HepG2 (cell line): Measurements from ENCODE around the gene TAF8. TPM values are rescaled to one million over a fixed set of nuclear protein-coding genes. Genes with fewer than 3 reads are reported as not detected.

Source experiments
- ARHGAP35 ChIP-seq: sonication (generic); formaldehyde crosslinking; IDR thresholded peaks from 2 replicates; pipeline ENCODE4 v1.9.0; 2022; ENCODE audit warnings: mild to moderate bottlenecking, inconsistent platforms, moderate library complexity, missing genetic modification reagents, borderline replicate concordance
- E2F5 ChIP-seq: sonication (generic); formaldehyde crosslinking; conservative IDR thresholded peaks from 2 replicates; pipeline ENCODE4 v1.4.0; 2020; ENCODE audit warnings: missing genetic modification reagents
- FOXJ3 ChIP-seq: sonication (generic); formaldehyde crosslinking; IDR thresholded peaks from 2 replicates; pipeline ENCODE4 v1.4.0; 2020; ENCODE audit warnings: missing genetic modification reagents, mild to moderate bottlenecking, borderline replicate concordance
- HNRNPL ChIP-seq: fragments of 200-400 bp; formaldehyde crosslinking; IDR thresholded peaks from 2 replicates; pipeline ENCODE4 v1.6.1; 2017; ENCODE audit warnings: mild to moderate bottlenecking, low read depth, low read length
- IKZF5 ChIP-seq: IDR thresholded peaks from 2 replicates; pipeline ENCODE4 v1.6.1; 2018; ENCODE audit warnings: missing genetic modification reagents, mild to moderate bottlenecking, missing compliant biosample characterization
- KDM5B ChIP-seq: sonication (generic); formaldehyde crosslinking; IDR thresholded peaks from 2 replicates; pipeline ENCODE4 v1.4.0; 2020; ENCODE audit warnings: missing genetic modification reagents, mild to moderate bottlenecking, borderline replicate concordance
- KDM6A ChIP-seq: IDR thresholded peaks from 2 replicates; pipeline ENCODE4 v1.6.1; 2016; ENCODE audit warnings: low read depth
- KLF15 ChIP-seq: sonication (generic); formaldehyde crosslinking; IDR thresholded peaks from 2 replicates; pipeline ENCODE4 v1.8.1; 2023; ENCODE audit warnings: borderline replicate concordance, mild to moderate bottlenecking, inconsistent platforms, missing genetic modification reagents, mixed read lengths
- LCORL ChIP-seq, 2 experiments: fragments of 450-650 bp in 1 of 2; sonication (generic) in 1 of 2; formaldehyde crosslinking in 1 of 2; IDR thresholded peaks; 2 replicates each; pipeline versions ENCODE4 v1.5.0 to v1.6.1; 2017 to 2020; ENCODE audit warnings: antibody characterized with exemption in 1 of 2, missing genetic modification reagents in 1 of 2
- MXI1 ChIP-seq: IDR thresholded peaks from 3 replicates; pipeline ENCODE4 v1.6.1; 2012; ENCODE audit warnings: low read depth, low read length, inconsistent platforms, borderline replicate concordance
- NFYC ChIP-seq: IDR thresholded peaks from 2 replicates; pipeline ENCODE4 v1.6.1; 2016; ENCODE audit warnings: missing genetic modification reagents, missing compliant biosample characterization
- PRPF4 ChIP-seq: fragments of 200-400 bp; formaldehyde crosslinking; IDR thresholded peaks from 2 replicates; pipeline ENCODE4 v1.6.1; 2016; ENCODE audit warnings: low read length, low read depth; ENCODE audit not compliant: poor library complexity, severe bottlenecking
- RBAK ChIP-seq: sonication (generic); formaldehyde crosslinking; IDR thresholded peaks from 2 replicates; pipeline ENCODE4 v1.5.1; 2020; ENCODE audit warnings: mild to moderate bottlenecking, missing genetic modification reagents
- SMAD3 ChIP-seq: sonication (generic); formaldehyde crosslinking; IDR thresholded peaks from 2 replicates; pipeline ENCODE4 v1.4.0; 2020; ENCODE audit warnings: missing genetic modification reagents
- SP1 ChIP-seq, 2 experiments: fragments of 450-650 bp in 1 of 2; sonication (generic) in 1 of 2; formaldehyde crosslinking in 1 of 2; IDR thresholded peaks; 2 replicates each; pipeline versions ENCODE4 v1.4.0 to v1.6.1; 2016 to 2020; ENCODE audit warnings: missing genetic modification reagents in 1 of 2
- TOE1 ChIP-seq: sonication (generic); formaldehyde crosslinking; IDR thresholded peaks from 2 replicates; pipeline ENCODE4 v1.4.0; 2020; ENCODE audit warnings: mild to moderate bottlenecking, missing genetic modification reagents
- TOPORS ChIP-seq: sonication (generic); formaldehyde crosslinking; IDR thresholded peaks from 2 replicates; pipeline ENCODE4 v1.8.0; 2023; ENCODE audit warnings: mild to moderate bottlenecking, missing genetic modification reagents
- ZBTB38 ChIP-seq: sonication (generic); formaldehyde crosslinking; IDR thresholded peaks from 2 replicates; pipeline ENCODE4 v1.5.1; 2020; ENCODE audit warnings: mild to moderate bottlenecking, missing genetic modification reagents
- ZEB1 ChIP-seq: IDR thresholded peaks from 2 replicates; pipeline ENCODE4 v1.6.1; 2012; ENCODE audit warnings: mild to moderate bottlenecking, low read depth, inconsistent platforms; ENCODE audit not compliant: insufficient replicate concordance
- ZFP36 ChIP-seq: fragments of 150-350 bp; IDR thresholded peaks from 2 replicates; pipeline ENCODE4 v1.6.1; 2018; ENCODE audit warnings: borderline replicate concordance, low read length, low read depth; ENCODE audit not compliant: partially characterized antibody
- ZFX ChIP-seq: sonication (generic); formaldehyde crosslinking; IDR thresholded peaks from 2 replicates; pipeline ENCODE4 v1.4.0; 2020; ENCODE audit warnings: mild to moderate bottlenecking, low read depth, missing genetic modification reagents, moderate library complexity
- ZNF256 ChIP-seq: sonication (generic); formaldehyde crosslinking; conservative IDR thresholded peaks from 2 replicates; pipeline ENCODE4 v1.4.0; 2020; ENCODE audit warnings: missing genetic modification reagents
- ZNF44 ChIP-seq: sonication (generic); formaldehyde crosslinking; IDR thresholded peaks from 2 replicates; pipeline ENCODE4 v1.5.1; 2020; ENCODE audit warnings: mild to moderate bottlenecking, missing genetic modification reagents
- ZNF441 ChIP-seq: sonication (generic); formaldehyde crosslinking; IDR thresholded peaks from 2 replicates; pipeline ENCODE4 v1.7.0; 2021; ENCODE audit warnings: missing genetic modification reagents, borderline replicate concordance
- ZNF652 ChIP-seq: IDR thresholded peaks from 2 replicates; pipeline ENCODE4 v1.6.1; 2016; ENCODE audit warnings: low read depth, borderline replicate concordance
- ZNF776 ChIP-seq: sonication (generic); formaldehyde crosslinking; IDR thresholded peaks from 2 replicates; pipeline ENCODE4 v1.4.0; 2020; ENCODE audit warnings: mild to moderate bottlenecking, missing genetic modification reagents
- ZSCAN9 ChIP-seq: IDR thresholded peaks from 2 replicates; pipeline ENCODE4 v1.6.1; 2016; ENCODE audit warnings: borderline replicate concordance
- ZZZ3 ChIP-seq: sonication (generic); formaldehyde crosslinking; IDR thresholded peaks from 2 replicates; pipeline ENCODE4 v1.4.0; 2020; ENCODE audit warnings: missing genetic modification reagents, mild to moderate bottlenecking, borderline replicate concordance
- polyA plus RNA-seq, 8 experiments: library from polyadenylated mRNA; depleted of rRNA in 3 of 8; stranded (reverse) in 7 of 8; unstranded in 1 of 8; fragments of >200 nt; fragmentation: Illumina TruSeq in 4 of 8; extraction: Trizol in 4 of 8; gene quantifications; 2 replicates each; pipeline versions ENCODE4 v1.2.1 to v1.2.3, GENCODE V29; 2011 to 2016; ENCODE audit warnings: low read depth in 4 of 8, missing spikeins in 1 of 8, mixed read lengths in 1 of 8; ENCODE audit not compliant: insufficient read depth in 1 of 8
- total RNA-seq, 5 experiments: library from RNA; depleted of rRNA; stranded (reverse); fragments of >200 nt; fragmentation: Illumina TruSeq; extraction: Trizol; gene quantifications; 2 replicates each; pipeline ENCODE4 v1.2.3, GENCODE V29; 2016; ENCODE audit warnings: low read depth in 1 of 5

TAF8 gene
- total and polyA plus RNA-seq, 2 of the 13 experiments (the other 11 are each of a cell fraction or from before 2014, with no cell fraction given): 25.2 to 25.8 TPM

GRCh38 chr6:42043787-42044475 is 6.4 kb upstream of the TAF8 start (continued):
- TF ChIP-seq MXI1 (peak; percentile 54; the same call in 1 of the 3 replicates), SMAD3 (CRISPR knock-in tag) (no peak; the same call in 1 of the 2 replicates), KDM5B (CRISPR knock-in tag) (peak; percentile 41; the same call in 1 of the 2 replicates), ZNF44 (CRISPR knock-in tag) (no peak), ZSCAN9 (CRISPR knock-in tag) (no peak), SP1 (IDR thresholded peaks at IDR 0.05) (no peak), SP1 (CRISPR knock-in tag; IDR thresholded peaks at IDR 0.05) (no peak), FOXJ3 (CRISPR knock-in tag) (0 out of 2 replicates have a peak, but pooled peaks have one; percentile 22), ZEB1 (no peak), HNRNPL (peak; percentile 77; the same call in 1 of the 2 replicates), LCORL (IDR thresholded peaks at IDR 0.05) (no peak), LCORL (CRISPR knock-in tag; IDR thresholded peaks at IDR 0.05) (peak; percentile 64), ZNF776 (CRISPR knock-in tag) (no peak), TOE1 (CRISPR knock-in tag) (no peak), KLF15 (CRISPR knock-in tag) (no peak), ARHGAP35 (CRISPR knock-in tag) (no peak), IKZF5 (CRISPR knock-in tag) (peak; percentile 78), ZFP36 (no peak), ZZZ3 (CRISPR knock-in tag) (no peak), ZNF652 (CRISPR knock-in tag) (no peak), ZFX (peak; percentile 37; the same call in 1 of the 2 replicates), NFYC (CRISPR knock-in tag) (no peak), E2F5 (CRISPR knock-in tag) (no peak), ZNF441 (0 out of 2 replicates have a peak, but pooled peaks have one; percentile 19), ZBTB38 (CRISPR knock-in tag) (no peak), RBAK (CRISPR knock-in tag) (no peak), TOPORS (CRISPR knock-in tag) (no peak), KDM6A (CRISPR knock-in tag) (no peak), PRPF4 (no peak), ZNF256 (no peak)
